Transverse colon (tissue), 4 donors: Measurements from ENCODE around the gene PHLDB2. TPM values are rescaled to one million over a fixed set of nuclear protein-coding genes. Genes with fewer than 3 reads are reported as not detected.

ENCODE experiments used
- DNase-seq: peaks from one replicate; pipeline ENCODE4 v3.0.0-alpha.2; 2019
- H3K27ac ChIP-seq, 4 donors: fragments of 200-600 bp; sonication (generic); 2 replicates each; pipeline ENCODE4 v1.5.1; 2016 to 2018; ENCODE audit warnings: inconsistent platforms in 4 of 4
- H3K27me3 ChIP-seq: fragments of 200-600 bp; sonication (generic); 2 replicates; pipeline ENCODE4 v1.5.1; 2017; ENCODE audit warnings: inconsistent platforms
- H3K36me3 ChIP-seq, 4 donors: fragments of 200-600 bp; sonication (generic); 2 replicates each; pipeline ENCODE4 v1.5.1; 2017 to 2019; ENCODE audit warnings: inconsistent platforms in 4 of 4
- H3K4me1 ChIP-seq, 4 donors: fragments of 200-600 bp; sonication (generic); 2 replicates each; pipeline ENCODE4 v1.5.1; 2017 to 2020; ENCODE audit warnings: inconsistent platforms in 4 of 4
- H3K4me3 ChIP-seq, 4 donors: fragments of 200-600 bp; sonication (generic); 1 replicate in 1 of 4; 2 replicates in 3 of 4; pipeline versions ENCODE4 v1.5.1 to v1.6.1; 2017 to 2019; ENCODE audit warnings: inconsistent platforms in 4 of 4
- H3K9me3 ChIP-seq, 2 donors: fragments of 200-600 bp; sonication (generic); 2 replicates each; pipeline ENCODE4 v1.5.1; 2017 to 2019; ENCODE audit warnings: inconsistent platforms in 2 of 2
- EP300 ChIP-seq: sonication (generic); formaldehyde crosslinking; IDR thresholded peaks from one replicate; pipeline ENCODE4 v1.6.1; 2017; ENCODE audit warnings: antibody characterized with exemption, low read depth
- POLR2A ChIP-seq: fragments of 450-650 bp; IDR thresholded peaks from one replicate; pipeline ENCODE4 v1.6.1; 2016; ENCODE audit warnings: antibody characterized with exemption, mild to moderate bottlenecking, moderate library complexity
- POLR2AphosphoS5 ChIP-seq, 3 donors: sonication (generic); formaldehyde crosslinking; IDR thresholded peaks; one replicate each; pipeline ENCODE4 v1.6.1; 2016; ENCODE audit warnings: antibody characterized with exemption in 3 of 3
- WGBS, 2 donors: methylation state at CpG; one replicate each; pipeline ENCODE4 v1.1.5; 2018; ENCODE audit warnings: low coverage in 1 of 2; 5-methylcytosine and 5-hydroxymethylcytosine counted together
- in situ Hi-C, 4 donors: fragments of 200-750 bp; cut with MboI; loops; one replicate each; pipeline versions ENCODE4 v1.15.0 to v1.15.1; 2017; ENCODE audit warnings: low sequenced_read_pairs in 3 of 4, low pct_ligation_motif_present in 1 of 4, low pct_unique_long_range_greater_than_20kb in 1 of 4
- intact Hi-C: fragments of 100-400 bp; cut with DNase I; formaldehyde crosslinking; loops from one replicate; pipeline ENCODE4 v1.15.1; 2023; ENCODE audit warnings: low total_unique reads
- total RNA-seq, 4 donors: library from RNA; depleted of rRNA; stranded (reverse); fragments of >200 nt; gene quantifications; one replicate each; pipeline ENCODE4 v1.1.0, GENCODE V29; 2016
- TF ChIP-seq, protein P1 (sequence below), 5 experiments: fragments of 200-600 bp in 3 of 5; fragments of 450-650 bp in 2 of 5; sonication (generic) in 3 of 5; IDR thresholded peaks; 1 replicate in 2 of 5; 2 replicates in 3 of 5; pipeline ENCODE4 v1.5.1; 2016 to 2017; ENCODE audit warnings: antibody characterized with exemption in 5 of 5, inconsistent platforms in 3 of 5, mild to moderate bottlenecking in 2 of 5, moderate library complexity in 1 of 5

PHLDB2 gene
- total RNA-seq, 4 donors from 2014 or later: 20.3 to 43.8 (median 24.5) TPM

DNA sequence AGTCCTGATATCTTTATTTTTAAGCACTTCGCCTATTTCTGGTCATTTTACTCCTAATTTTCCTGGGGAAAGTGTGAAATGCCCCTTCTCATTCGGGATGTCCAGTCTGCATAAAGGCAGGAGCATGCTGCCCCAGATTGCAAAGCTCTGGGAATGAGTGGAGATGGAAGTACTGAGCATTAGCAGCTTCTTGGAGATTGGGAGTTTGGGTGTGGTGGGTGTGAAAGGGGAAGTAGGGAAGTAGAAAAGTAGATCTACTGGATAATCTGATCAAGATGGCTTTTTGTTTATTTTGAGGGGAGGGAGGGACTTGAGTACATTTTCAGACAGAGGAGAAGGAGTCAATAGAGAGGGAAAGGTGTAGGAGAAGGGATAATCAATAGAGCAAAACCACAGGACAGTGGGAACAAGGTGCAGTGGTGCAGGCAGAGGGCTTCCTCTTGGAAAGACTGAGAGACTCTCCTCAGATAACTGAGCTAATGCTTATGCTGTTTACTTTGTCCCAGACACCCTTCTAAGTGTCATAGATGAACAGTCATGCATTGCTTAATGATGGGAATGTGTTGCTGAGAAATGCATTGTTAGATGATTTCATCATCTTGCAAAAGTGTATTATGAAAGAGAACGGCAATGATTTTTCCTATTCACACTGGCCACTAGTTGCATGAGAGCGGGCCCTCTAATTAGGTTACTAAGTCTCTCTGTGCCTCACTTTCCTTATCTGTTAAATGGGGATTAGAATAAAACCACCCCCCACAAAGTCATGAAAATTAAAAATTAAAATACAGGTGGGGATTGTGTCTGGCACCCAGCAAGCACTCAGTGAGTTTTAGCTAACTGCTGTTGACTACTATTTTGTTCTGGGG lies 45.5 kb downstream of the PHLDB2 start:
- WGBS, 2 donors: 87 to 89% methylated on average over 4 of the region's 4 CpGs
- H3K4me3 ChIP-seq: no peak overlapping the region
- no peaks in the 10 kb centered on the region for H3K36me3 ChIP-seq
- in situ Hi-C loops (no loop called here), intact Hi-C loops (no loop called here)
- peak; percentile 64 to 86 (median 80) for TF ChIP-seq POLR2AphosphoS5 (IDR thresholded peaks at IDR 0.05)
- TF ChIP-seq, protein P1, sequence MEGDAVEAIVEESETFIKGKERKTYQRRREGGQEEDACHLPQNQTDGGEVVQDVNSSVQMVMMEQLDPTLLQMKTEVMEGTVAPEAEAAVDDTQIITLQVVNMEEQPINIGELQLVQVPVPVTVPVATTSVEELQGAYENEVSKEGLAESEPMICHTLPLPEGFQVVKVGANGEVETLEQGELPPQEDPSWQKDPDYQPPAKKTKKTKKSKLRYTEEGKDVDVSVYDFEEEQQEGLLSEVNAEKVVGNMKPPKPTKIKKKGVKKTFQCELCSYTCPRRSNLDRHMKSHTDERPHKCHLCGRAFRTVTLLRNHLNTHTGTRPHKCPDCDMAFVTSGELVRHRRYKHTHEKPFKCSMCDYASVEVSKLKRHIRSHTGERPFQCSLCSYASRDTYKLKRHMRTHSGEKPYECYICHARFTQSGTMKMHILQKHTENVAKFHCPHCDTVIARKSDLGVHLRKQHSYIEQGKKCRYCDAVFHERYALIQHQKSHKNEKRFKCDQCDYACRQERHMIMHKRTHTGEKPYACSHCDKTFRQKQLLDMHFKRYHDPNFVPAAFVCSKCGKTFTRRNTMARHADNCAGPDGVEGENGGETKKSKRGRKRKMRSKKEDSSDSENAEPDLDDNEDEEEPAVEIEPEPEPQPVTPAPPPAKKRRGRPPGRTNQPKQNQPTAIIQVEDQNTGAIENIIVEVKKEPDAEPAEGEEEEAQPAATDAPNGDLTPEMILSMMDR (IDR thresholded peaks at IDR 0.05): peak in 1 of 5 experiments; percentile 3
- TF ChIP-seq EP300: no peak
- H3K27me3 ChIP-seq: no peaks in the 10 kb centered on the region
- H3K9me3 ChIP-seq: no peaks in the 10 kb centered on the region
- no peak for DNase-seq
- peaks cover 0 to 6% (median 5%) of the 10 kb centered on the region in 4 donors for H3K4me1 ChIP-seq
- H3K27ac ChIP-seq: peak overlapping the region; percentile 32 to 68 (median 58)

DNA sequence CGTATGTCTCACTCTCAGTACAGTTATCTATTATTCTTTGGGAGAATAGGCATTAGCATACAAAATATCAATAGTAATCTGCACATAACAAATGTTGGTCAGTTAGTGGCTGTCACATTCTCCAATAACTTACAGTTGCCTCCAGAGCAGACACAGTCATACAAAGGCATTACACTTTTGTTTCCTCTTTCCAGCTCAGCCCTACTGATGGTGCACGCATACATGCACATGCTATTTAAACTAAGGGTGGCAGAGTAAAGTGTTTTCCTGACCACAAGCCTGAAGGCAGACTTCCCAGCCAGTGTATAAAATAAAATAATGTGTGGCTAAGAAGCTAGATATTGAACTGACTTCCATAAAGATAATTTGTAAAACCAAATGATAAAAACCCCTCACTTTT lies 47.6 kb downstream of the PHLDB2 start:
- no peak overlapping the region for H3K4me3 ChIP-seq
- in situ Hi-C loops (no loop called here), intact Hi-C loops (no loop called here)
- H3K4me1 ChIP-seq: peaks cover 0 to 22% (median 5%) of the 10 kb centered on the region in 4 donors
- H3K9me3 ChIP-seq: no peaks in the 10 kb centered on the region
- TF ChIP-seq POLR2AphosphoS5 (IDR thresholded peaks at IDR 0.05): no peak
- TF ChIP-seq POLR2A: no peak
- TF ChIP-seq EP300: no peak
- TF ChIP-seq, protein P1 (IDR thresholded peaks at IDR 0.05): no peak
- no peak for DNase-seq
- no peaks in the 10 kb centered on the region for H3K27me3 ChIP-seq
- no peaks in the 10 kb centered on the region for H3K36me3 ChIP-seq
- H3K27ac ChIP-seq: no peak overlapping the region
- 50 to 71% methylated on average over 1 to 2 of the region's 2 CpGs for WGBS, 2 donors

DNA sequence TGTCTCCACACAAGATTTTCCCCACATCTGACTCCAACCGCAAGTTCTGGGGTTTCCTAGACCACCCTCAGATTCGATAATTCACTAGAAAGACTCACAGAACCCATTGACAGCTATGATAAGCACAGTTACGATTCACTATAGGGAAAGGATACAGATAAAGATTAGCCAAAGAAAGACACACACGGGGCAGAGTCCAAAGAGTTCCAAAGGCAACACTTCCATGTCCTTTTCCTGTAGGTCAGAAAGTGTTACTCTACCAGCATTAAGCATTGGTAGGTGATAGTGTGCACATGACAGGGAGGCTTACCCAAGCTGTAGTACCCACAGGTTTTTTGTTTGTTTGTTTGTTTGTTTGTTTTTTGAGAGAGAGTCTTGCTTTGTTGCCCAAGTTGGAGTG lies 48.1 kb downstream of the PHLDB2 start:
- H3K27ac ChIP-seq: no peak overlapping the region
- WGBS, 2 donors: 82 to 100% methylated on average over 1 to 4 of the region's 4 CpGs
- no peak for TF ChIP-seq EP300
- TF ChIP-seq POLR2A: no peak
- TF ChIP-seq, protein P1 (IDR thresholded peaks at IDR 0.05): no peak
- no peak for TF ChIP-seq POLR2AphosphoS5 (IDR thresholded peaks at IDR 0.05)
- in situ Hi-C loops: no loop called here
- no peaks in the 10 kb centered on the region for H3K27me3 ChIP-seq
- H3K4me1 ChIP-seq: peaks cover 0 to 23% (median 5%) of the 10 kb centered on the region in 4 donors
- no peak overlapping the region for H3K4me3 ChIP-seq
- H3K36me3 ChIP-seq: no peaks in the 10 kb centered on the region
- intact Hi-C loops: no loop called here
- H3K9me3 ChIP-seq: no peaks in the 10 kb centered on the region
- no peak for DNase-seq

DNA sequence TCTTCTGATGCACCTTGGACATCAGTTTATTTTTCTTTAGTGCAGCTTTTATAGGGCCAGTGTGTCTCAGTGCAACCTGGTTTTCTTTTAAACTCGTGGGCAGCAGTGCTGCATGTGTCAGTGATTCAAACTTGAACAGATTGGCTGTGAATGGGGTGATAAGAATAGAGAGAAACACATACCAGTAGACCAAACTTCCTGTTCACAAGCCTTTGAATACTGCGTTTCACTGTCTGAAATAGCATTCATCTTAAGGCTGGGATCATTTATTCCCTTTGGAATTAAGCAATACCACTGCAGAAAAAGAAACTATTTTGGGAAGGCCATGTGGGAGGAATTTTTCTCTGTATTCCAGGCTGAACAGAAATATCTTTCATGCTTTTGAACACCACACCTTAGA lies 51.7 kb downstream of the PHLDB2 start:
- no peak for DNase-seq
- peaks cover 0 to 23% (median 0%) of the 10 kb centered on the region in 4 donors for H3K4me1 ChIP-seq
- in situ Hi-C loops (no loop called here), intact Hi-C loops (no loop called here)
- 33 to 35% methylated on average over 2 of the region's 2 CpGs for WGBS, 2 donors
- no peaks in the 10 kb centered on the region for H3K27me3 ChIP-seq
- no peak overlapping the region for H3K4me3 ChIP-seq
- H3K27ac ChIP-seq: peak overlapping the region; percentile 11 to 51 (median 28)
- H3K9me3 ChIP-seq: no peaks in the 10 kb centered on the region
- TF ChIP-seq POLR2A: no peak
- no peak for TF ChIP-seq POLR2AphosphoS5 (IDR thresholded peaks at IDR 0.05)
- TF ChIP-seq, protein P1 (IDR thresholded peaks at IDR 0.05): no peak
- no peak for TF ChIP-seq EP300
- no peaks in the 10 kb centered on the region for H3K36me3 ChIP-seq
